COLO668 (cell line): ENCODE data around the gene KBTBD8.

Source experiments
- DNase-seq: peaks from one replicate; lab custom pipeline; 2025; ENCODE audit not compliant: unreplicated experiment; lab: John Stamatoyannopoulos, UW

Gene KBTBD8, protein sequence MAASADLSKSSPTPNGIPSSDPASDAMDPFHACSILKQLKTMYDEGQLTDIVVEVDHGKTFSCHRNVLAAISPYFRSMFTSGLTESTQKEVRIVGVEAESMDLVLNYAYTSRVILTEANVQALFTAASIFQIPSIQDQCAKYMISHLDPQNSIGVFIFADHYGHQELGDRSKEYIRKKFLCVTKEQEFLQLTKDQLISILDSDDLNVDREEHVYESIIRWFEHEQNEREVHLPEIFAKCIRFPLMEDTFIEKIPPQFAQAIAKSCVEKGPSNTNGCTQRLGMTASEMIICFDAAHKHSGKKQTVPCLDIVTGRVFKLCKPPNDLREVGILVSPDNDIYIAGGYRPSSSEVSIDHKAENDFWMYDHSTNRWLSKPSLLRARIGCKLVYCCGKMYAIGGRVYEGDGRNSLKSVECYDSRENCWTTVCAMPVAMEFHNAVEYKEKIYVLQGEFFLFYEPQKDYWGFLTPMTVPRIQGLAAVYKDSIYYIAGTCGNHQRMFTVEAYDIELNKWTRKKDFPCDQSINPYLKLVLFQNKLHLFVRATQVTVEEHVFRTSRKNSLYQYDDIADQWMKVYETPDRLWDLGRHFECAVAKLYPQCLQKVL

GRCh38 chr3:66998113-66998903 lies at the start of gene KBTBD8:
TSS of gene KBTBD8 (plus strand) at chr3:66998307. CDS start at chr3:66998356, 49 bp downstream.
- DNase-seq, result peak; percentile 94

DNA sequence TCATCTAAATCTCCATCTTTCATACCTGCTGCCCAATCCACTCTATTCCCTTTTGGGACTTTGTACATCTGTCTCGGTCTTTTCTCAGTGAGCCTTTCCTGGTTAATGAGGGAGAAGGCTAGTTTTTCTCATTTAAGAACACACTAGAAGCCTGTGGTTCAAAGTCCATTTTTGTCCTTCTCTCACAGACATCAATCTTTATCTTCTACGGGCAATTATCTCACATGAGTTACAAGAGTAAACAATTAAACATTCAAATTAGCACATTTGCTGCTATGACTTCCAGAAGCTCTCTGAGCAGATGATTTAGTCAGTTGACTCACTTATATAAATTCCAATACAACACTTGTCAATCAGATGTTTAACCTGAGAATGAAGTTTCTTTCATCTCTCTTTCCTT lies 49.3 kb upstream of the KBTBD8 start:
- no peak for DNase-seq

- DNase-seq, result no peak
These were observed 48.2 kb upstream of the KBTBD8 start for GRCh38 chr3:66949898-66950297.

- DNase-seq, result no peak
These were observed 45.8 kb upstream of the KBTBD8 start for GRCh38 chr3:66952357-66952756.

DNA sequence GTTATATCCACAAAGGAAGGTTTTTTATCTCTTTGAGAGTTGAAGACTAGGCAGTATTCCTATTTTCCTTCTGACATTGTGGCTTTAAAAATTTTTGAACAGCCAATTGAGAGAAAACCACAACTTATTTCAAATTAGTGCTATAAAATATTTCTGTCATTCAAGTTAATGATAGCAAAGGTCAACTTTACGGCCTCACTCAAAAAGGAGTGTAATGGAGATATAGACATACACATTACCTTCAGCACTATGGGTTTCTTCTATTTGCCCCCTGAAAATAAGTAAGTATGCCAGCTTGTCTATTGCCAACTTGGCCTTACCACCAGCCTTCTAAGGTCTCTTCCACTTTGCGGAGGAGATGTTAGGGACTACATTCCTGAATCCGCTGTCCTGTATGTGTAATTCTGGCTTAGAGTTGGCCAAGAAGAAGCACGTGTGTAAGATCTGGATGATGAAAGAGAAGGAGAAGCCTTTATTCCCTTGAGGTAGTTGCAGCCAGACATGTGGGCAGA lies 44.1 kb upstream of the KBTBD8 start:
- DNase-seq, result no peak

GRCh38 chr3:66956742-66957141 lies 41.4 kb upstream of the KBTBD8 start:
- no peak for DNase-seq

DNA sequence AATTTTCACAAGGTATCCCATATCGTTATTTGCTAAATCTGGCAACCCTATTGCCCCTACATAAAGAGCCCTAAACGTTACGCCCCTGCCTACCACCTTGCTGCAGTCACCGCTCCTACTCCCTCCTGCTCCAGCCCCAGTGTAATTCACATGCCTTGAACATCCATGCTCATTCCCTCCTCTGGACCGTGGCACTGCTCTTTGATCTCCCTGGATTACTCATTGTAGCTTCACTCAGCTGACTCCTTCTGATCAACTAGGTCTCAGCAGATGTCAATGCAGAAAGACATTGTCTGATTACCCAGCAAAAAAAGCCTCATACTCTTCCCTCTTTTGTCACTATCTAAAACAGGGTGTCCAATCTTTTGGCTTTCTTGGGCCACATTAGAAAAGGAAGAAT lies 40.7 kb upstream of the KBTBD8 start:
- no peak for DNase-seq

- DNase-seq, result no peak
These were observed 40.0 kb upstream of the KBTBD8 start for GRCh38 chr3:66958067-66958466.

DNA sequence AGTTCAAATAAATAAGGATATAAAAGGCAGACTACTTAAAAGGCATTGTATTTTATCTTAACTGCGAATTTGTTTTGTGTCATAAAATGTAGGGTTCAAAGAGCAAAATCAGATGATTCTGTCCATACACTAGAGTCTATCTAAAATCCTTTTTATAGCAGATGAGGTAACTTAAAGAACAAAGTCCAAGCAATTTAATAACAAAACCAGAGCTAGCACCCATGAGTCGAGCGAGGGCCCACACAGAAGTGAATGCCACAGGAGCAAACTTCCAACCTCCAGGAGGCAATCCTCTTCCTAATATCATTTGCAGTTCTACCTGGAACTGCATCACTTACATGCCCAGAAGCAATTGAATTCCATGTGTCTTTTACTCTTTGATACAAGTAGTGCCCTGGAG lies 35.4 kb upstream of the KBTBD8 start:
- DNase-seq, result no peak

- no peak for DNase-seq
These were observed 26.9 kb upstream of the KBTBD8 start for GRCh38 chr3:66971245-66971644.

GRCh38 chr3:66971891-66972551 lies 26.1 kb upstream of the KBTBD8 start:
- peak; percentile 61 for DNase-seq

- DNase-seq, result no peak
These were observed 17.3 kb upstream of the KBTBD8 start for GRCh38 chr3:66980791-66981190.

DNA sequence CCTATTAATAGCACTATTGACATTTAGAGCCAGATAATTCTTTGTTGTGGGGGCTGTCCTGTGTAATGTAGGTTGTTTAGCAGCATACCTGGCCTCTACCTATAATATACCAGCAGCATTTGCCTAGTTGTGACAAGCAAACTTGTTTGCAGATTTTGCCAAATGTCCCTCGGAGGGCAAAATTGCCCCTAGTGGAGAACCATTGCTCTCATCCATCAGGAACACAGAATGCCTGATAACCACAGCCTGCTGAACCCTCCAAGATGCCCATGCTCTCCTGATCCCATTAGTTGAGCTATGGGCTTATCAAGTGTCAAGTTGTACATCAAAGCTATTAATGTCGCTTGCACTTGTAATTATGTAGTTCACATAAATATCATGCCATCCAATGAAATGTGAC lies 15.0 kb upstream of the KBTBD8 start:
- DNase-seq, result no peak

DNA sequence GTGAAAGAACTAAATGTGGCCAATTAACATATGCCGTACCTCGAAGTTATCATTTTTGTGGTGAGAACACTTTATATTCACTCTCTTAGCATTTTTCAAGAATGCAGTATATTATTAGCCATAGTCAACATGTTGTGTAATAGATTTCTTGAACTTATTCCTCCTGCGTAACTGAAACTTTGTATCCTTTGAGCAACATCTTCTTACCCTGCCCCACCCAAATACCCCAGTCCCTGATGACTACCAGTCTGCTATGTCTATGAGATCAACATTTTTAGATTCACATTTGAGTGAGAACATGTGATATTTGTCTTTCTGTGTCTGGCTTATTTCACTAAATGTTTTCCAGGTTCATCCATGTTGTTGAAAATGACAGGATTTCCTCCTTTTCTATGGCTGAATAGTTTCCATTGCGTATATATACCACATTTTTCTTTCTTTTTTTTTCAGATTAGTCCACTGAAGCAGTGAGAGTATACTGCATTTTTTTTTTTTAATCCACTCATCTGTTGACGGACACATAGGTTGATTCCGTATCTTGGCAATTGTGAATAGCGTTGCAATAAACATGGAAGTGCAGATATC lies 12.7 kb upstream of the KBTBD8 start:
- DNase-seq, result no peak

GRCh38 chr3:66986406-66986805 lies 11.7 kb upstream of the KBTBD8 start:
- no peak for DNase-seq

GRCh38 chr3:66989241-66989640 lies 8.9 kb upstream of the KBTBD8 start:
- no peak for DNase-seq

DNA sequence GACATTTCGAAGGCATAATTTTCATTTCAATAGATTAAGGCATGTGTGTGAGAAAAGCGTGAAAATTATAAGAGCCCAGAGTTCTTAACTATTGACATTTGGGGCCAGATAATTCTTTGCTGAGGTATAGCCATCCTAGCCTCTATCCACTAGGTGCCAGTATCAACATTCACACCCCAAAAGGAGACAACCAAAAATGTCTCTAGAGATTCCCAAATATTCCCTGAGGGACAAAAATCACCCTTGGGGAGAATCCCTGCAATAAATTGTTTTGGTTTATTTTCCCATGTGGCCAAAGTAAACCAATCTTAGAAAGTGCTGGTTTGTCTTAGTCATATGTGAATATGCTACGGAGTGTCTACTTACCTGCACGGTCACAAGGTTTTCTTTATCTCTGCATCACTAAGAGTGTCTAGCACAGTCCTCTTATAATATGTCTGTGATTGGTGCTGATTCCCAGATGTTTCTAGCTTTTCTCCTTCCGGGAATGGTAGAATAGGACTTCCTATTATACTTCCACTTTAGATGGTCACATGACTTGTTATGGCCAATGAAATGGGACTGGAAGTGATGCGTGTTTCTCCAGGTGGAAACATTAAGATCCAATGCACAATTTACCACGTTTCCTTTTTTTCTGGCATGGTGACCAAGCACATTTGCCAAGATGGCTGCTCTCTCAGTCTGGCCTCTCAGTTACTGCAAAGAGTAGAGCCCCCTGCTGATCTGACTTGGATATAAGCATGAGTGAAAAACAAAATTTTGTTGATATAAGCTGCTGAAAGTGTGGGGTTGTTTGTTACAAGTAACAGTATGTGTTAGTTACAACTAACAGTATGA lies 8.0 kb upstream of the KBTBD8 start:
- DNase-seq, result no peak

- DNase-seq, result no peak
These were observed 6.6 kb upstream of the KBTBD8 start for GRCh38 chr3:66991459-66991858.

- no peak for DNase-seq
These were observed 5.0 kb upstream of the KBTBD8 start for GRCh38 chr3:66993082-66993481.

DNA sequence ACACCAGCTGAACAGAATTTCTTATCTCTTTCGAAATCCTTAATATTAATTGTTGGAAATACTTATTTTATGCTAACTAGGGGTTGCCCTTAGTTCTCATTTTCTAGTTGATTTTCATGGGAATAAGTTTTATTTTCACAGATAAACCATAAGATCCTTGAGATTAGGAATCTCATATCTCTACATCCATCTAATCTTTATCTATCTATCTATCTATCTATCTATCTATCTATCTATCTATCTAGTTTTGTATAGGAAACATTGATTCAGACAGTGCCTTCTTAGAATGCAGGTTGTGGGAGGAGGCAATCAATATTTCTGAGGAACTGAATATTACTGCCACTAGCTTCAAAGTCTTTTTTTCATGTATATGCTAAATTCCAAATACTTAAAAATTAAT lies 3.5 kb upstream of the KBTBD8 start:
- no peak for DNase-seq
